Putamen (tissue), 1 donor: ENCODE data around the gene B4GALT2.

Experiments
- DNase-seq: peaks from one replicate; pipeline ENCODE4 v3.0.0-alpha.2; 2016; ENCODE audit warnings: low spot score

The B4GALT2 gene

DNA sequence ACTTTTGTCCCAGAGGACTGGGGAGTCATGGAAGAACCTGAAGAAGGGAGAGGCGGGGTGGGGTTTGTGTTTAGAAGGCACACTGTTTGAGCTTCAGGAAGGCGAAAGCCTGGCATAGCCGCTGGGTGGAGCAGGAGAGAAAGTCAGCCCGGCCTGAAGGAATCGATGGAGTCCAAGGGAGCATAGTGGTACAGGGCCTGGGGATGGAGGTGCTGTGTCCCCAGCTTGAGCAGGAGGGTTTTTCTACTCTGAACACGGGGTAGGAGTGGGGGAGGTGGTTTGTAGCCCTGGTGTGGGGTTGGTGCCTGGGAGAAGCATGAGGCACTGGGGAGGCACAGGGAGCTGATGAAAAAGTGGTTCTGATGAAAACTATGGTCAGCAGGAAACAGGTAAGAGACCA, 7.7 kb downstream of the B4GALT2 start:
- DNase-seq = no peak

DNA sequence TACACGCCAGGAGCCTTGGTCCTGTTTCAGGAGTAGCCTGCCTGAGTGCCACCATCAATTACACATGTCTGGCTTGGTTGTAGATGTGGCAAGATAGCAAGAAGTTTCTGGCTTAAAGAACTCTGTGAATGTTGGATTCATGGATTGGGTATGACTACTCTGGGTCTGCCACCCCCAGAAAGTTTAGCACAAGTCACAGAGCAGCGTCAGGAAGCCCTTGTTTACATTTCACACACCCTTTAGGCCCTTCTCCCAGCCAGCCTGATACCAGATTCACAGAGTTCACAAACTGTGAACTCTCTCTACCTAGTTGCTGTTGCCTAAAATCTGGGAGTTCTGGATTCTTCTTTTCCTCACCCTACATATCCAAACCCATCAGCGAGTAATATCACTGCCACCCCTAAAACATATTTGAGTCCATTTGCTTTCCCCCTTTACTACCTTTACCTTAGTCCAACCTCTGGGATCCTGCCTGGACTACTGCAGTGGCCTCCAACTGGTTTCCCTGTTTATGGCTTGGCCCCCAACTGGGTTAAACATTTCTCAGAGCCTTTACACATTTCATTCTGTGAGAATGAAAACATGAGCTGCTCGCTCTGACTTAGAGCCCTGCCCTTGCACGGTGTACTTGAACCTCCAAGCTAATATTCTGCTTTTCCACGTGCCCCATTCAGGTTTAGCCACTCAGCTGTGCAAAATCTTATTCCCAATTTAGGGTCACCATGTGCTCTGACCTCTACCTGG, 8.3 kb downstream of the B4GALT2 start:
- no peak for DNase-seq

DNA sequence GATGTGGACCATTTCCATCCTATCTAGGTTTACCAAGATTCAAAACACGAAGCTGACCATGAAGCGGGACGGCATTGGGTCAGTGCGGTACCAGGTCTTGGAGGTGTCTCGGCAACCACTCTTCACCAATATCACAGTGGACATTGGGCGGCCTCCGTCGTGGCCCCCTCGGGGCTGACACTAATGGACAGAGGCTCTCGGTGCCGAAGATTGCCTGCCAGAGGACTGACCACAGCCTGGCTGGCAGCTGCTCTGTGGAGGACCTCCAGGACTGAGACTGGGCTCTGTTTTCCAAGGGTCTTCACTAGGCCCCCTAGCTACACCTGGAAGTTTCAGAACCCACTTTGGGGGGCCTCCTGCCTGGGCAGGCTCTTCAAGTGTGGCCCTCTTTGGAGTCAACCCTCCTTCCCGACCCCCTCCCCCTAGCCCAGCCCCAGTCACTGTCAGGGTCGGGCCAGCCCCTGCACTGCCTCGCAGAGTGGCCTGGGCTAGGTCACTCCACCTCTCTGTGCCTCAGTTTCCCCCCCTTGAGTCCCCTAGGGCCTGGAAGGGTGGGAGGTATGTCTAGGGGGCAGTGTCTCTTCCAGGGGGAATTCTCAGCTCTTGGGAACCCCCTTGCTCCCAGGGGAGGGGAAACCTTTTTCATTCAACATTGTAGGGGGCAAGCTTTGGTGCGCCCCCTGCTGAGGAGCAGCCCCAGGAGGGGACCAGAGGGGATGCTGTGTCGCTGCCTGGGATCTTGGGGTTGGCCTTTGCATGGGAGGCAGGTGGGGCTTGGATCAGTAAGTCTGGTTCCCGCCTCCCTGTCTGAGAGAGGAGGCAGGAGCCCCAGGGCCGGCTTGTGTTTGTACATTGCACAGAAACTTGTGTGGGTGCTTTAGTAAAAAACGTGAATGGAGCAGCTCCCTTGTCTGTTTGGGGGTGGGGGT, 11.5 kb downstream of the B4GALT2 start:
- DNase-seq = no peak

DNA sequence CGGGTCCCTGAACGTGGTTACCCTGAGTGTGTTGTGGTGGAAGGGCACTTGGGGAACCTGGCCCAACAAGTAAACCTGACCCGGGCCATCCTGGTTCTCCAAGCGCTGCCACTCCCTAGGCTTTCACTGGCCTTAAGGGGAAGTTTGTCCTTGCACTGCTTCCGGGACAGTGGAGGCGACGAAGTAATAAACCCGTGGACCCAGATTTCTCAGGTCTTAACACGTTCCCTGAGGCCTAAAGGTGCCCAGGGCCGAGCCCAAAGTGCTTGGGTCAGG, 12.1 kb downstream of the B4GALT2 start:
- DNase-seq = no peak

DNA sequence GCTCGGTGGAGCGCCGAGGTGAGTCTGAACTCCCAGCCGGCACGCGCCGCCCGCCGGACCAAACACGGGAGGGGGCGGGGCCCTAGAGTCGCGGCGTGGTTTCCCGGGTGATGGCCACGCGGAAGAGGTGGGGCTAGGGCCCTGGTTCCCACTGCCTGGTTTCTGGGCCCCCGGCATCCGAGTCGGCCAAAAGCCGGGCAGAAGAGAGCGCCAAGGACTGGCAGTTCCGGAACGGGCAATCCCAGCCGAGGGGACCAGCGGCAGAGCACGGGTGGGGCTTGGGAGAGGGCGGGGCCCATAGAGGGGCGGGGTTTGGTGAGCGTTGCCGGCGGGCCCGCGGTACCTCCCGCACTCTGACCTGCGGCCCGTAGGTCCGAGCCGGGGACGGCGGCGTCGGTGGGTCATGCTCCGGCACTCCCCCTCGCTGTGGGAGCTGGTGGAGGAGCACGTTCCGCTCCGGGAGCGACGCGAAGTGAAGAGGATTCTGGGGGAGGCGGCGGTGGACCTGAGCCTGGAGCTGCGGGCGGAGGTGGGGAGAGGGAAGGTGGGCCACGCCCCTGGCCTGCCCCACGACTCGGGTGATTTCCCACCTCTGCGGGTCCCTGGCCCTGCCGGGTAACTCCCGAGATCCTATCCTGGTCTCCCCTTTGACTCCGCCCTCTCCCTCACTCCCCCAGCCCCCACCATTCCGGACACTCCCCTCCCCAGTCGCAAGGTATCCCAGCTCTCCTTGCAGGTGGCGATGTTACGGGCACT, 12.6 kb downstream of the B4GALT2 start, which contains the start of gene CCDC24:
TSS of gene CCDC24 (plus strand) at position 124 of the 756 bp plus-strand sequence. CDS start at position 404, 280 bp downstream.
- DNase-seq = no peak

DNA sequence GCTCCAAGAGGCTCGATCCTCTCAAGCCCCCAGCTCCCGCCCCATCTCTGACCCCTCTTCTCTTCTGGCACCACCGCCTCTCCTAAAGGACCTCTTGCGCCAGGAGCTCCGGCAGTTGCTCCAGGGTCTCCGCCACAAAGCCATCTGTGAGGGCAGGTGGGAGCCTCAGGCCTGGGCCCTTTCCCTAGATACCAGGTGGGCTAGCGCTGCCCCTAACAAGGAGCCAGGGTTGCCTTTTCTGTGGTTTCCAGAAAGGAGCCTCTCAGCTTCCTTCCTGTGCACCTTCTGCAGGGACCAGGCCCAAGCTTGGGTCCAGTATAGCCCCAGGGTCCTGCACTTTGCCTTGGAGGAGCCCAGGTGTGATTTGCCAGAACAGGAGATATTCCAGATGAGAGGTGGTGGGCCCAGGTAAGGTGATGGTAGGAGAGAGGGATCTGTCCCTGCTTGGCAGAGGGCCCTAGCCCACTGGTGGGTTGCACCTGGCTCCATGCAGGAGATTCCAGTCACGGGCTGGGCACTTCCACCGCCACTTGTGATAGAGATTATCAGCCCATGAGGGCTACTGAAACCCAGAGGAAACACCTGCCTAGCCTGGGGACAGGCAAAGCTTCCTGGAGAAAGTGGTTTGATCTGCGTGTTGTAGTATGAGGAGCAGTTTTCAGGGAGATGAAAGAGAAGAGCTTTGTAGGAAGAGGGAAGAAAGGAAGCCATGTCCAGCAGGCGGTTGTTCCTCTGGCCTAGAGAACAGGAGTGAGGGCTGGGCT, 13.4 kb downstream of the B4GALT2 start:
- no peak for DNase-seq

DNA sequence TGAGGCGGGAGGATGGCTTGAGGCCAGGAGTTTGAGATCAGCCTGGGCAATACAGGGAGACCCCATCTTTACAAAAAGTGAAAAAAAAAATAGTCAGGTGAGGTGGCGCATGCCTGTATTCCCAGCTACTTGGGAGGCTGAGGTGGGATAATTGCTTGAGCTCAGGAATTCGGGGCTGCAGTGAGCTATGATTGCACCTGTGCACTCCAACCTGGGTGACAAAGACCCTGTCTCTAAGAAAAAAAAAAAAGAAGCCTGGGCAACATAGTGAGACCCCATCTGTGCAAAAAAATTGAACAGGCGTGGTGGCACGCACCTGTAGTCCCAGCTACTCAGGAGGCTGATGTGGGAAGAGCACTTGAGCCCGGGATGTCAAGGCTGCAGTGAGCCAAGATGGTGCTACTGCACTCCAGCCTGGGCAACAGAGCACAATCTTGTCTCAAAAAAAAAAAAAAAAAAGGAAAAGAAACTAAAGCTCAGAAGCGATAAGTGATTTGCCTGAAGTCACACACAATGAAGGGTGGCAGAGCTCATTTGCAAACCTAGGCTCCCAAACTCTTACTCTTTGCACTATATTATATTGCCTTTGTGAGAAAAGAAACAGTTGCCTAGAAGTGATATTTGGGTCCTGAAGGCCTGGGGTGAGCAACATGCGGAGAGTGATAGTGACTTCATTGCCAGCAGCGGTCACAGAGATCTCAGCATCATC, 14.3 kb downstream of the B4GALT2 start:
- DNase-seq = no peak

DNA sequence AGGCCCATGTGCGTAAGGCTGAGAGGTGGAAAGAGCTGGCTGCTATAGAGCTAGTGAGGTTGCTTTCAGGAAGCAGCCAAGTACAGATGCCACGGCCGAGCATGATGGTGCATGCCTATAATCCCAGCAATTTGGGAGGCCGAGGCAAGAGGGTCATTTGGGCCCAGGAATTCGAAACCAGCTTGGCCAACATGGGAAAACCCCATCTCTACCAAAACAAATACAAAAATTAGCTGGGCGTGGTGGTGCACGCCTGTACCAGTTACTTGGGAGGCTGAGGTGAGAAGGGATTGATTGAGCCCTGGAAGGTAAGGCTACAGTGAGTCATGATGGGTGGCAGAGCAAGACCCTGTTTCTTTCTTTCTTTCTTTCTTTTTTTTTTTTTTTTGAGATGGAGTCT, 15.1 kb downstream of the B4GALT2 start:
- DNase-seq = no peak

DNA sequence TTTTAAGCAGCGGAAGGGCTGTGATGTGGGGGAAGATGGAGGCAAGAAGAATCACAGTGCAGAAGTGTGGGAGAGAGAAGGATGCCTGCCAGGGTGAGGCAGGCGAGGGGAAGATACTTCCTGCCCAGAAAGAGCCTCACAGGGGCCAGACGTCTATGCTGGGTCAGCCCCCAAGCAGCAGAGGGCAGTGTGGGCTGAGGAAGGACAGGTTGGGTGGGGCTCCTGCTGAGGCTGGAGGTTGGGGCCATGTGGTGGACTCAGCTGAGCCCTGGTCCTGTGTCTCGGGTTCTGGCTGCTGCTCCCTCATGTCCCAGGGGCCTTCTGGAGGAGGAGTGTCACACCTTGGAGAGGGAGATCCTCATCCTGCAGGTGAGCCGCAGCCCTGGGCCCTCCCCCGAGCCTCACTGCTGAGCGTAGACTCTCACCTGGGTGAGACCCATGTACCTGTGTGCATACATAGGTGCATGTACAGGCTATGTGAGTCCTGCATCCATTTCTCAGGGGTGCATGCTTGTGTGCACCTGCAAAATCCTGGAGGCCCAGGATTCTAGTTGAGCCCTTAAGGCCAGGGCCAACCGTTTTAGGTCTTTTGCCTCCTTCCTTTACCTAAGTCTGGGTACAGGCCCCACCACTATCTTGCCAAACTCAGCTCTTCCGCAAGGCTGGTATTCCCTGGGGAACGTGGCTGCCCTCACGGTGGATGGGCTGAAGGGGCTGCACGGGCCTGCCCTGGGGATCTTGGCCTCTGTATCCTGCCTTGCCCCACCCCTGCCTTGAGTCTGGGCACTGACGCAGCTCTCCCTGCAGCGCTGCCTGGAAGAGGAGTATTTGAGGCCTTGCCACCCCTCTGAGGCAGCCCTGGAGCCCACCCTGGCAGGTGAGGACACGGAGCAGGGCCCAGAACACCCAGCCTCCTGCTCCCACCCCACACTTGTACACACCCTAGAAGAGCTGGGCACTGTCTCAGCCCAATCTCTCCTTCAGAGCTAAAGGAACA, 16.1 kb downstream of the B4GALT2 start:
- no peak for DNase-seq

DNA sequence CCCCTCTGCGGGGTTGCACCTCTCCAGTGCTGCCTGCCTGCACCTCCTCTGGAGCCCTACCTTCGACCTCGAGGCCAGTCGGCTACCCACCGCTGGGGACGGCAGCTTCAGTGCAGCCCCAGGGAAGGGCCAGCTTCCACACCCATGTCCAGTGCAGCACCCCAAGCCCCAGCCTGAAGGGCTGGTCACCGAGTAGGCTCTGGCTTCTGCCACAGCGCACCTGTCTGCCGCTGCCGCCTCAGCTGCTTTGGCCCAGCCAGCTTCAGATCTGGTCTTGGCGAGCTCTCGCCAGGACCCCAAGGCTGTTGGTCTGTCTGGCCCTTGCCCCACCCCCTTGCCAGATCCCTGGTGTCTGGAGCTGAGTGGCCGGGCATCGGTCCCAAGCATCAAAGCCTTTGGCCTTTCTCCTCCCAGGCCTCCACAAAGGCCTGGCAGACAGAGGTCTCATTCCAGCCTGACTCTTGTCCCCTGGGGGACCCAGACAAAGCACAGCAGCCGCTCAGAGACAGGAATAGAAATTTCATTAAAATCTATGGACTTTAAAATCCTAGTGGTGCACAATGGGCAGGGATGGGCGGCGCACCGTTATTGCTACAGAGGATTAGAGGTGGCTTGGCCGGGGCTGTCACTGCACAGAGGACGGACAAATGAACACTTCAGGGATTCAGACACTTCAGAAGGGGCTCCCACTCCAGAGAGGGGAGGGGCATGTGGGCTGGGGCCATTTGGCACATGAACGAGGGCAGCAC, 17.1 kb downstream of the B4GALT2 start:
- no peak for DNase-seq

DNA sequence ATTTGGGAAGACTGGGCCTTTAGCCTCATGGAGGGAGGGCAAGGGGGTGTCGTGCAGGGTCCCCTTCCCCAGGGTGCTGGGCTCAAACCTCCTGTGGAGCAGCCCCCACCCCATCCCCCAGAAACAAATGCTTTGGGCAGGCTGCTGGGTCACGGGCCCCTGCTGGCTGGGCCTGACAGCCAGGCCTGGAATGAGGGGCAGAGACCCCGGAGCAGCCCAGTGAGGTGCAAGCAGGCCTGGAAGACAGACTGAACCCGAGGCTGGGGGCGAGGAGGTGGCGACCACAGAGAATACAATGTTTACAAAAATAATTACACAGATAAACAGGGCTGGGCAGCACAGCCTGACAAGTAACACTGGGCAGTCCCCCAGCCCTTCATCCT, 17.7 kb downstream of the B4GALT2 start:
- no peak for DNase-seq

DNA sequence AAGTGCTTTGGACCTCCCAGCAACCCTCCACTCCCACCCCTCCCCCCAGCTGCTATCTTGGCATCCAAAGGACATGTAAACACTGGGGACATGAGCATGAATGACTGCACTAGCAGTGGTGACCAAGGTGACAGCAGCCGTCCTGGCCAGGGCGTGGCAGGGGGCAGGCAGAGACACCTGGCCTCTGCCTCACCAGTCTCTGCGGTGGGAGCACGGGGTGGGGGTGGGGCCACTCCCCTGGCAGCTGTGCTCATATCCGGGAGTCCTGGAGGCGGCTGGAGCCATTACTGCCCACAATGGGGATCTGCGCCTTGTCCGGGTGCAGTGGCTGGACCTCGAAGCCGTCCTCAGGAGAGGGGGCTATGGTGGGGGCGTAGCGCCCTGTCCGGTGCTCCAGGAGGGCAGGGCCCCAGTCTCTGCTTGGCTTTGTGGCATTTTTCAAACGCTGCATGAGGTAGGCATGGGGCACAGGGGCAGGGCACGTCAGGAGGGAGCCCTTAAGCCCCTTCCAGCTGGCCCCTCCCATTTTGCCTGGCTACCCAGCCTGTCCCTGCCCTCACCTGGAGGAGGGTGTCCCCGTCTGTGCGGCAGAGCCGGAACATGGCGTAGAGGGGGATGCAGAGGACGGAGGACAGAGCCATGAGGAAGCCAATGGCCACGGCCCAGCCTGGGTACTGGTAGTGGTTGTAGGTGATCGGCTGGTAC, 18.4 kb downstream of the B4GALT2 start:
- no peak for DNase-seq

DNA sequence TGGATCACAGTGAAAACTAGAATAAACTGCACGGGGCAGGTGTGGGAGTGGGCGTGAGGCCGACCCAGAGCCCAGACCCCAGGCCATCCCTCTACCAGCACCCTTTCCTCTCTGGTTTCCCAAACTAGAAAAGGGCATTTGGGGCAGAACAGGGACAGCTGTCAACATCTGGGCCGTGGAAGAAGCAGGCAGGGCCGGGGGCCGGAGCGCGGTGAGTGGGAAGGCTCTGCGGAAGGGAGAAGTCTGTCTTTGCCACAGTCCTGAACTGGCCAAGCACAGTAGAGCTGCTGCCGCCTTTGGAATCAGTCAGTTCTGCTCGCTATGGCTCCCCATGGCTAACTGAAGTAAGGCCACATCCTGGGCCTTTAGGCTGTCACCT, 19.0 kb downstream of the B4GALT2 start:
- no peak for DNase-seq

DNA sequence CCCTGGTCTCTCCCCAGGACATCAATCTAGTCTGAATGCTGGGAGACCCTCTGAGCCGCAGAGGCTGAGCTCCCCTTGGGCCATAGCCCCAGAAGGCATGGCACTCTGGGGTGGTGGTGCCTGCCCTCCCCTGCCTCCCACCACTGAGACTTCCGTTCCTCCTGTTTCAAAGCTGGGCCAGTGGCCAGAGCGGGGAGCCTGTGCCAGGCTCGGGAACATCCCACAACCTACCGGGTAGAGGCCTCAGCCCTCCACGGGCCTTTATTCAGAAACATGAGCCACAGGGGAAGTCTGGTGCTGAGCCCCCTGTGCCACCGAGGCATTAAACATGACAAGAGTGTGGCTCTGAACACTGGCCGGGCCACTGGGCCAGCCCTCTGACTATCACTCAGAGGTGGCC, 20.4 kb downstream of the B4GALT2 start:
- no peak for DNase-seq

DNA sequence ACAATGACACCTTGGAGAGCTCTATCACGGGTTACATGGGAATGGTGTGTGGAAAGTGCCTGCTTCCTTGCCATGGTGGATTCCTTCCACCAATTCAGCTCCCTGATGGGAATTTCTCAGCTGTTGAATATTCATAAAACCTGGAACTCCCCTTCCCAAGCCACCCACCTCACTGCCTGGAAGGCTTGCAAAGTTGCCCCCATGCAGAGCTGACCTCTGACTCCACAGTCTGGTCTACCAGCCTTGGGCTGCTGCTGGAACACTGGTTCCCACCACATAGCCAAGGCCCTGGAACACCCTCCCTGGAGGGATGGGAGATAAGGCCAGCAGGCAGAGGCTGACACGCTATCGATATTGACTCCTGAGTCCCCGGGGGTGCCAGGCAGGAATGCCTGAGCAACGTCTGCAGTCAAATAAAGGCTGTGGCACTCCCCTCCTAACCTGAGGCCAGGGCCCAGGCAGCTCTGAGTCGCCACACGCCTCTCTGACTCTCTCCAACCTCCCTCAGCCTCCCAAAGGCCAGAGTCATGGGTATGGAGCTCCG, 21.2 kb downstream of the B4GALT2 start:
- no peak for DNase-seq

DNA sequence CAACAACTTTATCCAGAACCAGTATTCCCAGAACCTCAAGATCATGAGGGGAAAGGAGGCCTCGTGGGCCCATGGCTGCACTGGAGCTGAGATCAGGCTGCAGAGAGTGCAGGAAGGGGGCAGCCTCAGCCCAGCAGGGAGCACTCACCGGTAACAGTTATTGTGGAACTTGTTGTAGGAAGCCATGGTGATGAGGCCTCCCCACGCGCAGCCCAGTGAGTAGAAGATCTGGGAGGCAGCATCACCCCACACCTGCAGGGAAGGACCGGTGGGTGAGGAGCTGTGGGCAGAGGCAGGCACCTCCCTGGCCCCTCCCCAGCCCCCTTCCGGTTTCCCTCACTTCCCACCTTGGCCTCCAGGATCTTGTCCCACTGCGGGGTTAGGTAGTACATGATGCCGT, 23.2 kb downstream of the B4GALT2 start:
- DNase-seq = no peak

DNA sequence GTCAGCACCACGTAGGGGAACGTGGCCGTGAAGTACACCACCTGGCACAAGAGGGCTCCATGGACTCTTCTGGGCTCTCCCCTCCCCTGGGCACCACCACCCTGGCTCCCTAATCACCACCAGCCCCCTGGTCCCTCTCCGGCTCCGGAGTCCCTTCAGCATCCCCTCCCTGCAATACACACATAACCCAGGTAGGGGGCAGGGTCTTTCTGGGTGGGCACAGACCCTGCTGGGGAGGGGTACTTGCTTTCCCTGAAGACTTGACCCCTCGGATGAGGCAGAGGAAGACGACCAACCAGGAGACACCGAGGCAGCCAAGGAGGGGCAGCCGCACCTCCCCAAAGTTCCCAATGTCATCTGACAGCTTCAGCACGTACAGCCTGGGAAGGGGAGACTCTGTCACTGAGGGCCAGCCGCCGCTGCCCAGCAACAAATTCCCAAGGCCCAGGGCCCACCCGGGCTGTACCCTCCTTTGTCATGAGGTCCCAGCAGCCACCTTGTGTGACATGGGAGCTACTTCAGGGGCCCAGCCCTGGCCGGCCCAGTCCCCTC, 23.7 kb downstream of the B4GALT2 start:
- no peak for DNase-seq

DNA sequence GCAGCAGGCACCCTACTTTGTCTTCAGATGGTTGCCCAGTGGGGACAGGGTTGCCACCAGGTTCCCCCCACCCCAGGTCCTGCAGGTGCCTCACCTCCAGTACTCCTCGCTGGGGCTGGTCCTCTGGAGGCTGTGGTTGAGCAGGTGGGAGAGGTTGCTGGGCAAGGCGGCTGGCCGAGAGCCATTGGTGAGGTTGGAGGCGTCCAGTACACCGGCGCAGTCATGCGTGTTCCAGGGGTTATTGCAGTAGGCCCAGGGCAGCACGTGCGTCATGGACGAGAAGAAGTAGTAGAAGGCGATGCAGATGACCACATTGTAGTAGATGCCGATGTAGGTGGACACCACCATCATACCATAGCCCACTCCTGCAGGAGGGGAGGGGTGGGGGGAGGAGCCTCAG, 29.2 kb downstream of the B4GALT2 start:
- no peak for DNase-seq
